Measurements from ENCODE around the gene SSR1. TPM values are rescaled to one million over a fixed set of nuclear protein-coding genes. Genes with fewer than 3 reads are reported as not detected.
A peak's percentile ranks its signal among the peaks of the same experiment; 100 is the strongest.

Gene SSR1
- total and polyA plus RNA-seq, 2 donors: 38.9 to 56.9 TPM

DNA sequence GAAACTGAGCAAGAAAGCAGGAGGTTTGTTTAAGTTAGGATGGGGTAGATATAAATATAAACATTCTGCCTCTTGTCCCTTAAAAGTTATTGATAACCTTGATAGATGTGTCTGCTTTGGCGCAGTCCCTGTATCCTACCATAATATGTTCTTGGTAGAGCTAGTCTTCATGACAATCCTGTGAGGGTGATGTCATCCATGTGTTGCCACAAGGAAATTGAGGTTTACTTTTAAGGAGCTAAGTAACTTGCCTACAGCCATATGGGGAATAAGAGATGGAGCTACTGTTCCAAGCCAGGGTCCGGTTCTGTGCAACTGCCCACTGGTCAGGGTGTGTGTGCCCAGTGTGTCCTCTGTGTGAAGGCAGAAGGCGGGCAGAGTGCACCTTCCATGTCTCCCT, 78.5 kb downstream of the SSR1 start:
- no peak for DNase-seq (ENCODE audit: low read depth in 6 of 9, low spot score in 9 of 9)
- H3K4me3 ChIP-seq (ENCODE audit: low read length in 2 of 2): no peak overlapping the region
- no peaks in the 10 kb centered on the region for H3K27me3 ChIP-seq (ENCODE audit: control insufficient read depth in 2 of 2, insufficient read depth in 1 of 2, low read length in 1 of 2)
- H3K9me3 ChIP-seq (ENCODE audit: control insufficient read depth in 2 of 2, insufficient read depth in 1 of 2, low read length in 1 of 2): no peaks in the 10 kb centered on the region
- H3K4me1 ChIP-seq (ENCODE audit: control insufficient read depth in 2 of 2, insufficient read depth in 2 of 2, low read length in 2 of 2): peaks cover 4 to 16% of the 10 kb centered on the region in 2 donors
- no peak overlapping the region for H3K27ac ChIP-seq (ENCODE audit: low read depth in 1 of 2, low read length in 1 of 2)
- 98% methylated on average over 3 of the region's 3 CpGs for WGBS
- H3K36me3 ChIP-seq (ENCODE audit: control insufficient read depth in 2 of 2, insufficient read depth in 2 of 2, low read length in 1 of 2): peaks cover 35 to 57% of the 10 kb centered on the region in 2 donors

DNA sequence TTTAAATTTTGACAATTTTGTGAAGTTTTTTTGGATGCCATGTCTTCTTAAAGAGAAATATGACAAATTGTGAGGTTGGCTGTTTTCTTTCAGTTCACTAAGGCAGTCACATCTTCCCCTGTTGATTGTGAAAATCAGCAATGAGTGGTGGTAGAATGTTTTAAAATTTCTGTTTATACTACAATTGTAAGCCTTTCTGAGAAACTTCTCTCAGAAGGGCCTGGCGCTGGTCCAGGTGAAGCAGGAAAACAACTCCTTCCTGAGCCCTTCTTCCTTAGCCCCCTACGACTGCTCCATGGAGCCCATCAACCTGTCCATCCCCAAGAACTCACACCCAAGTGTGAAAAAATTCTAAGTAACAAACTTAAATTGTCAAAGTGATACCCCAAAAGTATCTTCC, 80.6 kb downstream of the SSR1 start:
- WGBS: 85% methylated on average over 2 of the region's 2 CpGs
- Histone ChIP-seq H3K4me3 (ENCODE audit: low read length in 2 of 2) (no peak overlapping the region), H3K9me3 (ENCODE audit: control insufficient read depth in 2 of 2, insufficient read depth in 1 of 2, low read length in 1 of 2) (no peaks in the 10 kb centered on the region), H3K27me3 (ENCODE audit: control insufficient read depth in 2 of 2, insufficient read depth in 1 of 2, low read length in 1 of 2) (no peaks in the 10 kb centered on the region), H3K4me1 (ENCODE audit: control insufficient read depth in 2 of 2, insufficient read depth in 2 of 2, low read length in 2 of 2) (peaks cover 0 to 1% of the 10 kb centered on the region in 2 donors), H3K36me3 (ENCODE audit: control insufficient read depth in 2 of 2, insufficient read depth in 2 of 2, low read length in 1 of 2) (peaks cover 52 to 73% of the 10 kb centered on the region in 2 donors), H3K27ac (ENCODE audit: low read depth in 1 of 2, low read length in 1 of 2) (no peak overlapping the region)
- no peak for DNase-seq (ENCODE audit: low read depth in 6 of 9, low spot score in 9 of 9)

DNA sequence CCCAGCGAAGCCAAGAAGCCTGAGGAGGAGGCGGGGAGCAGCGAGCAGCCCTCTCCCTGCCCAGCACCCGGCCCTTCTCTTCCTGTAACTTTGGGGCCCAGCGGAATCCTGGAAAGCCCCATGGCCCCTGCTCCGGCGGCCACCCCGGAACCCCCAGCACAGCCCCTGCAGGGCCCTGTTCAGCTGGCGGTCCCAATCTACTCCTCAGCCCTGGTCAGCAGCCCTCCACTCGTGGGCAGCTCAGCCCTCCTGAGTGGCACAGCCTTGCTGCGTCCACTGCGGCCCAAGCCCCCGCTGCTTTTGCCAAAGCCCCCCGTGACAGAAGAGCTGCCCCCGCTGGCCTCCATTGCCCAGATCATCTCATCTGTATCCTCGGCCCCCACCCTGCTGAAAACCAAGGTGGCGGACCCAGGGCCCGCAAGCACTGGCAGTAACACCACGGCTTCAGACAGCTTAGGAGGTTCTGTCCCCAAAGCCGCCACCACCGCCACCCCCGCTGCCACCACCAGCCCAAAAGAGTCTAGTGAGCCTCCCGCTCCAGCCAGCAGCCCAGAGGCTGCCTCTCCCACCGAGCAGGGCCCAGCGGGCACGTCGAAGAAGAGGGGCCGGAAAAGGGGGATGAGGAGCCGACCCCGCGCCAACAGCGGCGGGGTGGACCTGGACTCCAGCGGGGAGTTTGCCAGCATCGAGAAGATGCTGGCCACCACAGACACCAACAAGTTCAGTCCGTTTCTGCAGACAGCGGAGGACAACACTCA, 81.9 kb downstream of the SSR1 start:
- no peaks in the 10 kb centered on the region for H3K9me3 ChIP-seq (ENCODE audit: control insufficient read depth in 2 of 2, insufficient read depth in 1 of 2, low read length in 1 of 2)
- H3K4me1 ChIP-seq (ENCODE audit: control insufficient read depth in 2 of 2, insufficient read depth in 2 of 2, low read length in 2 of 2): no peaks in the 10 kb centered on the region
- H3K27ac ChIP-seq (ENCODE audit: low read depth in 1 of 2, low read length in 1 of 2): no peak overlapping the region
- H3K36me3 ChIP-seq (ENCODE audit: control insufficient read depth in 2 of 2, insufficient read depth in 2 of 2, low read length in 1 of 2): peaks cover 63 to 83% of the 10 kb centered on the region in 2 donors
- H3K4me3 ChIP-seq (ENCODE audit: low read length in 2 of 2): no peak overlapping the region
- H3K27me3 ChIP-seq (ENCODE audit: control insufficient read depth in 2 of 2, insufficient read depth in 1 of 2, low read length in 1 of 2): no peaks in the 10 kb centered on the region
- no peak for DNase-seq (ENCODE audit: low read depth in 6 of 9, low spot score in 9 of 9)
- WGBS: 98% methylated on average over 37 of the region's 37 CpGs

DNA sequence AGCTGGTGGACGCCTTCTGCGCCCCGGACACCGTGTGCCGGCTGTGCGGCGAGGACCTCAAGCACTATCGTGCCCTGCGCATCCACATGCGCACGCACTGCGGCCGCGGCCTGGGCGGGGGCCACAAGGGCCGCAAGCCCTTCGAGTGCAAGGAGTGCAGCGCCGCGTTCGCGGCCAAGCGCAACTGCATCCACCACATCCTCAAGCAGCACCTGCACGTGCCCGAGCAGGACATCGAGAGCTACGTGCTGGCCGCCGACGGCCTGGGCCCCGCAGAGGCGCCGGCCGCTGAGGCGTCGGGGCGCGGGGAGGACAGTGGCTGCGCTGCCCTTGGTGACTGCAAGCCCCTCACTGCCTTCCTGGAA, 82.7 kb downstream of the SSR1 start:
- no peak for DNase-seq (ENCODE audit: low read depth in 6 of 9, low spot score in 9 of 9)
- 97% methylated on average over 39 of the region's 39 CpGs for WGBS
- Histone ChIP-seq H3K27ac (ENCODE audit: low read depth in 1 of 2, low read length in 1 of 2) (no peak overlapping the region), H3K4me1 (ENCODE audit: control insufficient read depth in 2 of 2, insufficient read depth in 2 of 2, low read length in 2 of 2) (no peaks in the 10 kb centered on the region), H3K4me3 (ENCODE audit: low read length in 2 of 2) (no peak overlapping the region), H3K9me3 (ENCODE audit: control insufficient read depth in 2 of 2, insufficient read depth in 1 of 2, low read length in 1 of 2) (no peaks in the 10 kb centered on the region), H3K27me3 (ENCODE audit: control insufficient read depth in 2 of 2, insufficient read depth in 1 of 2, low read length in 1 of 2) (no peaks in the 10 kb centered on the region), H3K36me3 (ENCODE audit: control insufficient read depth in 2 of 2, insufficient read depth in 2 of 2, low read length in 1 of 2) (peaks cover 65 to 86% of the 10 kb centered on the region in 2 donors)

DNA sequence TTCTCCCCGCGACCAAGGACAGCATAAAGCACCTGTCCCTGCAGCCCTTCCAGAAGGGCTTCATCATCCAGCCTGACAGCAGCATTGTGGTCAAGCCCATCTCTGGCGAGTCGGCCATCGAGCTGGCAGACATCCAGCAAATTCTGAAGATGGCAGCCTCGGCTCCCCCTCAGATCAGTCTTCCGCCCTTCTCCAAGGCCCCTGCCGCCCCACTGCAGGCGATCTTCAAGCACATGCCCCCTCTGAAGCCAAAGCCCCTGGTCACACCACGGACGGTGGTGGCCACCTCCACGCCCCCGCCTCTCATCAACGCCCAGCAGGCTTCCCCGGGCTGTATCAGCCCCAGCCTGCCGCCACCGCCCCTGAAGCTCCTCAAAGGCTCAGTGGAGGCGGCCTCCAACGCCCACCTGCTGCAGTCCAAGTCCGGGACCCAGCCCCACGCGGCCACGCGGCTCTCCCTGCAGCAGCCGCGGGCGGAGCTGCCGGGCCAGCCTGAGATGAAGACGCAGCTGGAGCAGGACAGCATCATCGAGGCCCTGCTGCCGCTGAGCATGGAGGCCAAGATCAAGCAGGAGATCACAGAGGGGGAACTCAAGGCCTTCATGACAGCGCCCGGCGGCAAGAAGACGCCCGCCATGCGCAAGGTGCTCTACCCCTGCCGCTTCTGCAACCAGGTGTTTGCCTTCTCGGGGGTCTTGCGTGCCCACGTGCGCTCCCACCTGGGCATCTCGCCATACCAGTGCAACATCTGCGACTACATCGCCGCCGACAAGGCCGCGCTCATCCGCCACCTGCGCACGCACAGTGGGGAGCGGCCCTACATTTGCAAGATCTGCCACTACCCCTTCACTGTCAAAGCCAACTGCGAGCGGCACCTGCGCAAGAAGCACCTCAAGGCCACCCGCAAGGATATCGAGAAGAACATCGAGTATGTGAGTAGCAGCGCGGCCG, 83.3 kb downstream of the SSR1 start:
- Histone ChIP-seq H3K9me3 (ENCODE audit: control insufficient read depth in 2 of 2, insufficient read depth in 1 of 2, low read length in 1 of 2) (no peaks in the 10 kb centered on the region), H3K4me3 (ENCODE audit: low read length in 2 of 2) (no peak overlapping the region), H3K27ac (ENCODE audit: low read depth in 1 of 2, low read length in 1 of 2) (no peak overlapping the region), H3K36me3 (ENCODE audit: control insufficient read depth in 2 of 2, insufficient read depth in 2 of 2, low read length in 1 of 2) (peaks cover 65 to 85% of the 10 kb centered on the region in 2 donors), H3K27me3 (ENCODE audit: control insufficient read depth in 2 of 2, insufficient read depth in 1 of 2, low read length in 1 of 2) (no peaks in the 10 kb centered on the region), H3K4me1 (ENCODE audit: control insufficient read depth in 2 of 2, insufficient read depth in 2 of 2, low read length in 2 of 2) (peaks cover 0 to 6% of the 10 kb centered on the region in 2 donors)
- 97% methylated on average over 62 of the region's 62 CpGs for WGBS
- DNase-seq (ENCODE audit: low read depth in 6 of 9, low spot score in 9 of 9): no peak

DNA sequence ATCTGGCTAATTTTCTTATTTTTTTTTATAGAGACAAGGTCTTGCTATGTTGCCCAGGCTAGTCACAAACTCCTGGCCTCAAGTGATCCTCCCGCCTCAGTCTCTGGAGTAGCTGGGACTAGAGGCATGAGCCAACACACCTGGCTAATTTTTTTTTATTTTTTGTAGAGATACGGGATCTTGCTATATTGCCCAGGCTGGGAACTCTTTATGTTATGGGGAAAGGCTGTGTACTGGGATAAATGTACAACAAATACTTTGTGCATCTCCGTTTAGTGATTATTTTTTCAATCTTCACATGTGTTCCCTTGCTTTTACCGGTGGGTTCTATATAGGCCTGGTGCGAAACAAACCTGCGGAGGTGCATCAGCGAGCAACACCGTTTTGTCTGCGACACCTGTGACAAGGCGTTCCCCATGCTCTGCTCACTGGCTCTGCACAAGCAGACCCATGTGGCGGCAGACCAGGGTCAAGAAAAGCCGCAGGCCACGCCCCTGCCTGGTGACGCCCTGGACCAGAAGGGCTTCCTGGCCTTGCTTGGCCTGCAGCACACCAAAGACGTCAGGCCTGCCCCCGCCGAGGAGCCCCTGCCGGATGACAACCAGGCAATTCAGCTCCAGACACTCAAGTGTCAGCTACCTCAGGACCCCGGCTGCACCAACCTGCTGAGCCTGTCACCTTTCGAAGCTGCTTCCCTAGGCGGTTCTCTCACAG, 84.2 kb downstream of the SSR1 start:
- H3K36me3 ChIP-seq (ENCODE audit: control insufficient read depth in 2 of 2, insufficient read depth in 2 of 2, low read length in 1 of 2): peaks cover 62 to 79% of the 10 kb centered on the region in 2 donors
- no peak overlapping the region for H3K27ac ChIP-seq (ENCODE audit: low read depth in 1 of 2, low read length in 1 of 2)
- H3K9me3 ChIP-seq (ENCODE audit: control insufficient read depth in 2 of 2, insufficient read depth in 1 of 2, low read length in 1 of 2): no peaks in the 10 kb centered on the region
- H3K27me3 ChIP-seq (ENCODE audit: control insufficient read depth in 2 of 2, insufficient read depth in 1 of 2, low read length in 1 of 2): no peaks in the 10 kb centered on the region
- H3K4me1 ChIP-seq (ENCODE audit: control insufficient read depth in 2 of 2, insufficient read depth in 2 of 2, low read length in 2 of 2): peaks cover 0 to 10% of the 10 kb centered on the region in 2 donors
- DNase-seq (ENCODE audit: low read depth in 6 of 9, low spot score in 9 of 9): no peak
- WGBS: 97% methylated on average over 21 of the region's 21 CpGs
- no peak overlapping the region for H3K4me3 ChIP-seq (ENCODE audit: low read length in 2 of 2)

DNA sequence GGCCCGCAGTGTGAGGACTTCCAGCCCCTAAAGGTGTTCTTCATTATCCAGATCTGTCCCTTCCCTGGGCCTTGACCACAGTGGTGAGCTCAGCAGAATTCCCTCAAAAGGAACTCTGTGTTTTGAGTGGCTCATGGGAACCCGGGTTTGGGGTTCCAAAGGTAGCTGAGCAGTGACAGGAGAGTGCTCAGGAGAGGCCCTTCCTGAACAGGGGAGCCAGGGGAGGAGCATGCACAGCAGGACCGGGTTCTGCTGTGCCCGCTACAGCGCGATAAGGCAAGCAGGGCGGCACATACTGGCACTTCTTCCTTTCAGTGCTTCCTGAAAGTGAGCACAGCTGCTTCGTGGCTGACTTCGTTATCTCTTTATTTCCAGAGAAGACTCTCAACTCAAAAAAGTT, 88.3 kb downstream of the SSR1 start:
- H3K36me3 ChIP-seq (ENCODE audit: control insufficient read depth in 2 of 2, insufficient read depth in 2 of 2, low read length in 1 of 2): peaks cover 53 to 62% of the 10 kb centered on the region in 2 donors
- no peaks in the 10 kb centered on the region for H3K27me3 ChIP-seq (ENCODE audit: control insufficient read depth in 2 of 2, insufficient read depth in 1 of 2, low read length in 1 of 2)
- no peaks in the 10 kb centered on the region for H3K9me3 ChIP-seq (ENCODE audit: control insufficient read depth in 2 of 2, insufficient read depth in 1 of 2, low read length in 1 of 2)
- no peak overlapping the region for H3K27ac ChIP-seq (ENCODE audit: low read depth in 1 of 2, low read length in 1 of 2)
- peaks cover 0 to 17% of the 10 kb centered on the region in 2 donors for H3K4me1 ChIP-seq (ENCODE audit: control insufficient read depth in 2 of 2, insufficient read depth in 2 of 2, low read length in 2 of 2)
- no peak overlapping the region for H3K4me3 ChIP-seq (ENCODE audit: low read length in 2 of 2)
- 28% methylated on average over 9 of the region's 9 CpGs for WGBS
- DNase-seq (ENCODE audit: low read depth in 6 of 9, low spot score in 9 of 9): peak in 4 of 9 donors; percentile 8 to 41 (median 29)

DNA sequence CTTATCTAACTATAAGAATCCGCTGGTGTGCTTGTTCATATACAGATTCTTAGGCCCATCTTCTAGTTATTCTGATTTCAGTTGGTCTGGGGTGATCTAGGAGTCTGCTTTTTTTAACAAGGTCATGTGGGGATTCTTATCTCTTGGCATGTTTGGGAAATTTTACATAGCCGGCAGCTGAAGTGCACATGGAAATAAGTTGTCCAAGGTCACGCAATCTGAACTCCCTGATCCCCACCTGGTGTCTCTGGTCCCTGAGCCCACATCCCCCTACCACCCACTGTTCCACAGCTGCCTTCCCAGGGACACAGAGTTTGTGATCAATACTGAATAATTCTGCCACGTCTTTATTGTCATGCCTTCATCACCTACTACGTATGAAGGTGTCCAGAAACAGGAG, 90.8 kb downstream of the SSR1 start:
- no peaks in the 10 kb centered on the region for H3K27me3 ChIP-seq (ENCODE audit: control insufficient read depth in 2 of 2, insufficient read depth in 1 of 2, low read length in 1 of 2)
- H3K9me3 ChIP-seq (ENCODE audit: control insufficient read depth in 2 of 2, insufficient read depth in 1 of 2, low read length in 1 of 2): no peaks in the 10 kb centered on the region
- H3K4me1 ChIP-seq (ENCODE audit: control insufficient read depth in 2 of 2, insufficient read depth in 2 of 2, low read length in 2 of 2): peaks cover 0 to 22% of the 10 kb centered on the region in 2 donors
- DNase-seq (ENCODE audit: low read depth in 6 of 9, low spot score in 9 of 9): no peak
- WGBS: over 99% methylated on average over 5 of the region's 5 CpGs
- peaks cover 45 to 54% of the 10 kb centered on the region in 2 donors for H3K36me3 ChIP-seq (ENCODE audit: control insufficient read depth in 2 of 2, insufficient read depth in 2 of 2, low read length in 1 of 2)
- no peak overlapping the region for H3K4me3 ChIP-seq (ENCODE audit: low read length in 2 of 2)
- H3K27ac ChIP-seq (ENCODE audit: low read depth in 1 of 2, low read length in 1 of 2): no peak overlapping the region
